H7 (cell line): ENCODE results near the gene TOGARAM2. TPM values are rescaled to one million over a fixed set of nuclear protein-coding genes. Genes with fewer than 3 reads are reported as not detected.
A peak's percentile ranks its signal among the peaks of the same experiment; 100 is the strongest.

ENCODE experiments used
- DNase-seq: peaks from one replicate; pipeline ENCODE4 v3.0.0; 2012
- H3K27me3 ChIP-seq: 2 replicates; pipeline ENCODE4 v1.6.0; 2011; ENCODE audit warnings: mild to moderate bottlenecking, low read length; ENCODE audit not compliant: control insufficient read depth, insufficient read depth
- H3K36me3 ChIP-seq: replicated peaks from 2 replicates; pipeline ENCODE4 v1.5.1; 2011; ENCODE audit warnings: low read length; ENCODE audit not compliant: control insufficient read depth, insufficient read depth
- H3K4me3 ChIP-seq: 2 replicates; pipeline ENCODE4 v1.5.1; 2011; ENCODE audit warnings: low read depth, mild to moderate bottlenecking, control low read depth, low read length, moderate library complexity; ENCODE audit not compliant: insufficient read depth
- total RNA-seq: library from RNA; depleted of rRNA; stranded (reverse); fragments of >200 nt; shearing (Covaris generic); gene quantifications from 2 replicates; pipeline ENCODE4 v1.2.3, GENCODE V29; 2014

TOGARAM2 gene
- total RNA-seq, 1 experiment from 2014 or later, result 0.21 TPM

GRCh38 chr2:29014811-29015421, 33.8 kb downstream of the TOGARAM2 start:
- Histone ChIP-seq H3K27me3 (no peaks in the 10 kb centered on the region), H3K36me3 (no peaks in the 10 kb centered on the region), H3K4me3 (no peak overlapping the region)
- DNase-seq, result peak; percentile 58

GRCh38 chr2:29015701-29016470, 34.8 kb downstream of the TOGARAM2 start:
- H3K4me3 ChIP-seq, result no peak overlapping the region
- H3K27me3 ChIP-seq, result no peaks in the 10 kb centered on the region
- no peaks in the 10 kb centered on the region for H3K36me3 ChIP-seq
- DNase-seq, result no peak

- DNase-seq, result no peak
- Histone ChIP-seq H3K27me3 (no peaks in the 10 kb centered on the region), H3K36me3 (no peaks in the 10 kb centered on the region), H3K4me3 (no peak overlapping the region)
These were observed 35.4 kb downstream of the TOGARAM2 start for GRCh38 chr2:29016504-29016903.

- no peak for DNase-seq
- Histone ChIP-seq H3K36me3 (no peaks in the 10 kb centered on the region), H3K27me3 (no peaks in the 10 kb centered on the region), H3K4me3 (no peak overlapping the region)
These were observed 36.8 kb downstream of the TOGARAM2 start for GRCh38 chr2:29017716-29018435.

GRCh38 chr2:29021886-29022285, 40.8 kb downstream of the TOGARAM2 start:
- no peak for DNase-seq
- Histone ChIP-seq H3K36me3 (no peaks in the 10 kb centered on the region), H3K27me3 (no peaks in the 10 kb centered on the region), H3K4me3 (no peak overlapping the region)

GRCh38 chr2:29022679-29023078, 41.6 kb downstream of the TOGARAM2 start:
- H3K4me3 ChIP-seq, result no peak overlapping the region
- no peaks in the 10 kb centered on the region for H3K36me3 ChIP-seq
- no peaks in the 10 kb centered on the region for H3K27me3 ChIP-seq
- DNase-seq, result no peak

- H3K4me3 ChIP-seq, result no peak overlapping the region
- no peaks in the 10 kb centered on the region for H3K36me3 ChIP-seq
- no peaks in the 10 kb centered on the region for H3K27me3 ChIP-seq
- no peak for DNase-seq
These were observed 42.1 kb downstream of the TOGARAM2 start for GRCh38 chr2:29023188-29023587.

GRCh38 chr2:29024882-29025430, 43.9 kb downstream of the TOGARAM2 start:
- DNase-seq, result no peak
- no peaks in the 10 kb centered on the region for H3K27me3 ChIP-seq
- no peaks in the 10 kb centered on the region for H3K36me3 ChIP-seq
- H3K4me3 ChIP-seq, result no peak overlapping the region

GRCh38 chr2:29025711-29026110, 44.6 kb downstream of the TOGARAM2 start:
- Histone ChIP-seq H3K36me3 (no peaks in the 10 kb centered on the region), H3K27me3 (no peaks in the 10 kb centered on the region), H3K4me3 (no peak overlapping the region)
- DNase-seq, result no peak

- Histone ChIP-seq H3K36me3 (no peaks in the 10 kb centered on the region), H3K4me3 (no peak overlapping the region), H3K27me3 (no peaks in the 10 kb centered on the region)
- DNase-seq, result no peak
These were observed 49.9 kb downstream of the TOGARAM2 start for GRCh38 chr2:29031046-29031445.

- no peaks in the 10 kb centered on the region for H3K36me3 ChIP-seq
- H3K27me3 ChIP-seq, result no peaks in the 10 kb centered on the region
- no peak for DNase-seq
- no peak overlapping the region for H3K4me3 ChIP-seq
These were observed 51.1 kb downstream of the TOGARAM2 start for GRCh38 chr2:29032189-29032588.

GRCh38 chr2:29033172-29033571, 52.1 kb downstream of the TOGARAM2 start:
- H3K36me3 ChIP-seq, result no peaks in the 10 kb centered on the region
- DNase-seq, result peak; percentile 69
- H3K4me3 ChIP-seq, result no peak overlapping the region
- no peaks in the 10 kb centered on the region for H3K27me3 ChIP-seq

GRCh38 chr2:29033656-29034055, 52.6 kb downstream of the TOGARAM2 start:
- no peak for DNase-seq

GRCh38 chr2:29035016-29035745, 54.1 kb downstream of the TOGARAM2 start:
- no peak overlapping the region for H3K4me3 ChIP-seq
- no peaks in the 10 kb centered on the region for H3K27me3 ChIP-seq
- no peaks in the 10 kb centered on the region for H3K36me3 ChIP-seq
- DNase-seq, result no peak

More at GRCh38 chr2:29033656-29034055, 52.6 kb downstream of the TOGARAM2 start:
- no peaks in the 10 kb centered on the region for H3K36me3 ChIP-seq
- no peaks in the 10 kb centered on the region for H3K27me3 ChIP-seq
- no peak overlapping the region for H3K4me3 ChIP-seq
